ENCODE data around the gene RYR2. TPM values are rescaled to one million over a fixed set of nuclear protein-coding genes. Genes with fewer than 3 reads are reported as not detected.

The RYR2 gene
- total RNA-seq, 2 donors from 2014 or later, result 59.0 to 75.9 TPM

DNA sequence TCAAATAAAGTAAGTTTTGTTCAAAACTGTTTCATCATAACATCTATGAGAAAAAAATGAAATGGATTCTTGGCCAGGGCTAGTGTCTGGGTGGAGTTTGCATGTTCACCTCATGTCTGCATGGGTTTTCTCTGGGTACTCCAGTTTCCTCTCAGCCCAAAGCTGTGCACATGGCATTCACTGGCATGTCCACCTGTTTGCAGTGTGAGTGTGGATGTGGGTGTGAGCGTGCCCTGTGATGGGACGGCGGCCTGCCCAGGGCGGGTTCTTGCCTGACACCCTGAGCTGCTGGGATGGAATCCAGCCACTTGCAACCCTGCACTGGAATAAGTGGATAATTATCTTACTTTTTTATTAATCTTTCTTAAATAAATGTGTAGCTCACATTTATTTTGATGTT, 185.5 kb downstream of the RYR2 start:
- ATAC-seq (ENCODE audit: insufficient number of reproducible peaks, low FRiP score, low read depth), result no peak

DNA sequence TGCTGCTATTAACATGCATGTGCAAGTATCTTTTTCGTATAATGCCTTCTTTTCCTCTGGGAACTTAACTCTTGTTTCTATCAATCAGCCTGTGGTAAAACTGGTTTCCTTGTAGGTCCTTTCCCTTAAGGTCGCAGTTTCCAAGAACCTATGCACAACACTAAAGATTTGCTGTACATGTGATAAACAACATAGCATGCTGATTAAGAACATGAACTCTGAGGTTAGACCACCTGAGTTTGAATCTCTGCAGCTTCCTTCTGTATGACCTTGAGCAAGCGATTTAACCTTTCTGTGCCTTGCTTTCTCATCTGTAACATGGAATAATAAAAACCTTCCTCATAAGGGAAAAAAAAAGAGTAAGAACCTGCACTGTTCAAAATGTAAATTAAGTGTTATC, 186.4 kb downstream of the RYR2 start:
- Histone ChIP-seq H3K27ac (no peak overlapping the region), H3K36me3 (no peaks in the 10 kb centered on the region), H3K9me3 (no peaks in the 10 kb centered on the region), H3K4me3 (no peak overlapping the region), H3K27me3 (replicated peaks; ENCODE audit: insufficient read depth) (no peaks in the 10 kb centered on the region), H3K4me1 (ENCODE audit: control insufficient read depth in 1 of 2, low read depth in 2 of 2) (peaks cover 0 to 17% of the 10 kb centered on the region in 2 donors)
- no peak for ATAC-seq (ENCODE audit: insufficient number of reproducible peaks, low FRiP score, low read depth)
- TF ChIP-seq, protein P1, sequence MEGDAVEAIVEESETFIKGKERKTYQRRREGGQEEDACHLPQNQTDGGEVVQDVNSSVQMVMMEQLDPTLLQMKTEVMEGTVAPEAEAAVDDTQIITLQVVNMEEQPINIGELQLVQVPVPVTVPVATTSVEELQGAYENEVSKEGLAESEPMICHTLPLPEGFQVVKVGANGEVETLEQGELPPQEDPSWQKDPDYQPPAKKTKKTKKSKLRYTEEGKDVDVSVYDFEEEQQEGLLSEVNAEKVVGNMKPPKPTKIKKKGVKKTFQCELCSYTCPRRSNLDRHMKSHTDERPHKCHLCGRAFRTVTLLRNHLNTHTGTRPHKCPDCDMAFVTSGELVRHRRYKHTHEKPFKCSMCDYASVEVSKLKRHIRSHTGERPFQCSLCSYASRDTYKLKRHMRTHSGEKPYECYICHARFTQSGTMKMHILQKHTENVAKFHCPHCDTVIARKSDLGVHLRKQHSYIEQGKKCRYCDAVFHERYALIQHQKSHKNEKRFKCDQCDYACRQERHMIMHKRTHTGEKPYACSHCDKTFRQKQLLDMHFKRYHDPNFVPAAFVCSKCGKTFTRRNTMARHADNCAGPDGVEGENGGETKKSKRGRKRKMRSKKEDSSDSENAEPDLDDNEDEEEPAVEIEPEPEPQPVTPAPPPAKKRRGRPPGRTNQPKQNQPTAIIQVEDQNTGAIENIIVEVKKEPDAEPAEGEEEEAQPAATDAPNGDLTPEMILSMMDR (IDR thresholded peaks at IDR 0.05), result no peak
- no peak for DNase-seq (ENCODE audit: low spot score)

More for the DNA sequence above, 185.5 kb downstream of the RYR2 start:
- Histone ChIP-seq H3K9me3 (no peaks in the 10 kb centered on the region), H3K4me1 (ENCODE audit: control insufficient read depth in 1 of 2, low read depth in 2 of 2) (peaks cover 0 to 17% of the 10 kb centered on the region in 2 donors), H3K36me3 (no peaks in the 10 kb centered on the region), H3K27me3 (replicated peaks; ENCODE audit: insufficient read depth) (no peaks in the 10 kb centered on the region), H3K4me3 (no peak overlapping the region), H3K27ac (no peak overlapping the region)
- TF ChIP-seq, protein P1 (IDR thresholded peaks at IDR 0.05), result no peak
- no peak for DNase-seq (ENCODE audit: low spot score)

DNA sequence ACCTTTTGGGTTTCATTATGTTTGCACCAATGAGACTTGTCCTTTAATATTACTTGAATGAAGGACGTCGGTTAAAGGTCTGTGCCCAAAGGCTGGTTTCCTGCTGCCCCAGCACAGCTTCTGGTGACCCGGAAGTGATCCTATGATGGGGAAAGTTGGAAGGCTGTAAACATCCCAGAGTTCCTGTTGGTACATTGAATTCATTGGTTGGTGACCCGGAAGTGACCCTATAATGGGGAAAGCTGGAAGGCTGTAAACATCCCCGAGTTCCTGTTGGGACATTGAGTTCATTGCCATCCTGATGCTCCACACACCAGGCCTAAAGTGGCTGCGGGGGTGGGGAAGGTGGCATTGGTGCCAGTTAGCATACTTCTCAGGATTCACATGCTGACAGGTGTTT, 187.3 kb downstream of the RYR2 start:
- TF ChIP-seq, protein P1 (IDR thresholded peaks at IDR 0.05), result no peak
- Histone ChIP-seq H3K9me3 (no peaks in the 10 kb centered on the region), H3K27ac (no peak overlapping the region), H3K27me3 (replicated peaks; ENCODE audit: insufficient read depth) (no peaks in the 10 kb centered on the region), H3K36me3 (no peaks in the 10 kb centered on the region), H3K4me3 (no peak overlapping the region), H3K4me1 (ENCODE audit: control insufficient read depth in 1 of 2, low read depth in 2 of 2) (peaks cover 0 to 17% of the 10 kb centered on the region in 2 donors)
- ATAC-seq (ENCODE audit: insufficient number of reproducible peaks, low FRiP score, low read depth) (no peak), DNase-seq (ENCODE audit: low spot score) (no peak)

DNA sequence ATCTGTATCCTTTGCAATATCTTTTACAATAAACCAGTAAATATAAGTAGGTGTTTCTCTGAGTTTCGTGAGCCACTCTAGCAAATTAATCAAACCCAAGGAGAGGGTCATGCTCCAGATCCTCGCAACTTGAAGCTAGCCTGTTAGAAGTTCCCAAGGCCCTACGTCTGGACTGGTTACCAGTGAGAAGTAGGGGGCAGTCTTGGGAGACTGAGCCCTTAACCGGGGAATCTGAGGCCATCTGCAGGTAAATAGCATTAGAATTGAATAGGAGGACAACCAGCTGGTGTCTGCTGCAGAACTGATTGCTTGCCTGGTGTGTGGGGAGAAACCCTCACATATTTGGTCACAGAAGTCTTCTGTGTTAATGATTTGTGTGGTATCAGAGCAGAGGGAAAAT, 190.5 kb downstream of the RYR2 start:
- H3K9me3 ChIP-seq, result no peaks in the 10 kb centered on the region
- H3K27me3 ChIP-seq (replicated peaks; ENCODE audit: insufficient read depth), result no peaks in the 10 kb centered on the region
- no peak for ATAC-seq (ENCODE audit: insufficient number of reproducible peaks, low FRiP score, low read depth)

DNA sequence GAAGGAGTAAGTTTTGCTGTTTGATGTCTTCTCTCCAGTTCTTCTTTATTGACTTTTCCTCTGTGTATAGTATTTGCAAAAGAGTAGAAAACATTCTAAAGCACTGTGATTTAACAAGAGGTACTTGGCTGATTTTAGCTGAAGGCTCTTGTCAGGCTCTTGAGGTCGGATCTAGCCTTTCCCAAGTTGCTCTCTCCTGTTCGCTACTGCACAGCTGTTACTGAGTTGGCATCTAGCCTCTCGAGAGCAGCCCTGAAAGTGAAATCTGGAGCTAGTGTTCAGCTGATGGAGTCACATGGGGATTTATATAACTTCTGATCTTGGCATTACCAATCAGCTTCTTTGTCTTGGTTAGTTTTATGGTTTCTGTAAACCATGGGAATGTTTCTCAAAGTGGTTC, 193.1 kb downstream of the RYR2 start:
- ATAC-seq (ENCODE audit: insufficient number of reproducible peaks, low FRiP score, low read depth), result no peak
- peaks cover 20 to 31% of the 10 kb centered on the region in 2 donors for H3K4me1 ChIP-seq (ENCODE audit: control insufficient read depth in 1 of 2, low read depth in 2 of 2)

More for the DNA sequence above, 190.5 kb downstream of the RYR2 start:
- H3K36me3 ChIP-seq, result no peaks in the 10 kb centered on the region
- DNase-seq (ENCODE audit: low spot score), result no peak
- H3K4me3 ChIP-seq, result no peak overlapping the region
- peaks cover 6 to 21% of the 10 kb centered on the region in 2 donors for H3K4me1 ChIP-seq (ENCODE audit: control insufficient read depth in 1 of 2, low read depth in 2 of 2)
- TF ChIP-seq, protein P1 (IDR thresholded peaks at IDR 0.05), result no peak
- no peak overlapping the region for H3K27ac ChIP-seq

More for the DNA sequence above, 193.1 kb downstream of the RYR2 start:
- TF ChIP-seq, protein P1 (IDR thresholded peaks at IDR 0.05), result no peak
- no peak overlapping the region for H3K4me3 ChIP-seq
- H3K27ac ChIP-seq, result no peak overlapping the region
- H3K27me3 ChIP-seq (replicated peaks; ENCODE audit: insufficient read depth), result no peaks in the 10 kb centered on the region
- no peaks in the 10 kb centered on the region for H3K9me3 ChIP-seq
- DNase-seq (ENCODE audit: low spot score), result no peak
- H3K36me3 ChIP-seq, result no peaks in the 10 kb centered on the region
